DMS79 treated with DMSO at 0.1 percent for 48 hours (cell line): ENCODE results near the gene PLCZ1.
"Not testable (repeated sequence)": the region's sequence is repeated elsewhere in the genome, so short reads cannot be mapped to it uniquely, and the experiment has no call there.

Experiments
- DNase-seq: peaks from one replicate; lab custom pipeline; 2025; lab: John Stamatoyannopoulos, UW

PLCZ1 gene

DNA sequence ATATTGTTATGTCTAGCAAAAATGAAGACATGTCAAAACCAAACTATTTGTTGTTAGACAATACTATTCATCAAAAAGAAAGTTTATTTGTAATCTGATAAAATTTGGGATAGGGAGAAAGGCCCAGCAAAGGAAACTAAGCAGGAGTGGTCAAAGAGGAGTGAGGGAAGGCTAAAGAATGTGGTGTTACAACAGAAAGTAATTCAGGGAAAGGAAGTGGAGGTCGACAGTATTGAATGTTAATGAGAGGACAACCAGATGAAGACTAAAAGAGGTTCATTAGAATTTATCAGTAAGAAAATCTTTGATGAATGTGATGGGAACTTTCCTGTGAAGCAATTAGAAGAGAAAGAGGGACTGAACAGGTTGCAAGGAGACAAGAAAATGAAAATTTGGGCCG, 33.9 kb downstream of the PLCZ1 start:
- DNase-seq, result no peak

DNA sequence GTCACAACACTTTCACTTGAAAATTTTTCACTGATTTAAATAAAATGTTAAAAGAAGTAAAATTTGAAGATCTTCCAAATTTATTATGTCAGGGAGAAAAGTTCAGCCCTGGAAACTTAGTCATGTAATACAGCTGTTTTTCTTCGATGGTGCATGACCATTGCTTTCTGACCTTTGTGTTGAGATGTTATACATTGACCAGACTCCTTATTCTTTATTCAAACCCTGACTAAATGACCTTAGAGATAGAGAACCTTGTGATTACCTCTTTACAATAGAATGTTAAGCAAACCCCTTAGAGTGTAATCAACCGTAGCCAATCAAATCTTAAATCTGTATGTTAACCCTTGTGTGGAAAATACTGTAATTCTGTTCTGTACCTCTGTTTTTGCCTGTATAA, 34.5 kb downstream of the PLCZ1 start:
- no peak for DNase-seq

- no peak for DNase-seq
These were observed 37.5 kb downstream of the PLCZ1 start for GRCh38 chr12:18700271-18700670.

DNA sequence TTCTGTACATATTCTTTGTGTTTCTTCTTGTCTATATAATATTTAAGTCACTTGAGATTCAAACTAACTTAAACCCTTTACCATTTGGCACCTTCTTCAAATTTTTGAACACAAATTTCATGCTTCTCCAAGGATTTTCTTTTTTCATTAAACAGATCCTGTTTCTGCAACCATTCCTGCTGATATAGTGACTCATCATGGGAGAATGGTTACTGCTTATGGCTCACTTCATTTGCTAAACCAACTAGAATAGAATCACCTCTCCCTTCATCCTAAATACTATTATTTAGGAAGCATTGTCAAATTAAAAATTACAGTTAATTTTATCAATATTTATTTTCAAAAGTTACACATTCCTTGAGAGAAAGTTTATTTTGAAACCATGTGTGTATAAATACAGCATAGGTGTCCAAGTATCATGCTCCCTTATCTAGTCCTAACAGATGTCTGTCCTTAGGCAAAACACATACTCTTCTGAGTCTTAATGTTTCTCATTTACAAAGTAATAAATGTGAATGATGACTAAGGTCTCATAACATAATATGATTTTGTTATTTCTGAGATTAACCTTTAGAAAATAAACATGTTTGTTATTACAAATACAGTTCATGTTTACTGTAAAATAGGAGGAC, 40.7 kb downstream of the PLCZ1 start:
- no peak for DNase-seq

DNA sequence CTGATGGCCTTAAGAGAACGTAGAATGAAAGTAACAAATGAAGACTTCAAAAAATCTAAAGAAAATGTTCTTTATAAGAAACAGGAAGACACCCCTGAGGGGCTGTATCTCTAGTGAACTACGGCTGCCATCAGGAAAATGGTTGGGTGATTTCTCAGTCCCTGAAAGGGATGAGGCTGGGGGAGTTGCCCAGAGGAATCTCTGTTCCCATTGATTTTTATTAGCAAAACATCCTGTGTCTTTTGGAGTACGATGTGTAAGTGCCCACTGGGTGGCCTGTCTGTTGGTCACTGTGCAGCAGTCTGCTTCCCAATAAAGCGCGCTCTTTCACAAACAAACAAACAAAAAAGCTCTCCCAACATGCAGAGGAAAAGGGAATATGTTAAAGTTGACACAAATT, 43.8 kb downstream of the PLCZ1 start:
- DNase-seq, result not testable (repeated sequence)

DNA sequence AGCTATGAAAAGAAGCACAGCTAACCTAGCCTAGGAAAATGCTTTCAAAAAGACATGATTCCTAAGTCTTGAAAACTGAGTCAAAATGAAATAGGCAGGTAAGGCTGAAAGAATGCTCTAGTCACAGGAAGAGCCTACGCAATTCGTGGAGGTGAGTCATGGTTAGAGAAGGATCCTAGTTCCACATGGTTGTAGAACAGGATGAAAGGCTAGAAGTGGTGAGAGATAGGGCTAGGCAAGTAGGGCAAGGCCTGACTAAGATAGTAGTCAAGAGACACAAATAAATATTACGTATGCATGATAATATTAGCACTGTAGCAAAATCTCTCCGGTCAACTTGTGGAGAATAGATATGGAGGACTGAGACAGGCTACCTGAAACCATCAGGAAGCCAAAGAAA, 47.2 kb downstream of the PLCZ1 start:
- DNase-seq, result no peak

DNA sequence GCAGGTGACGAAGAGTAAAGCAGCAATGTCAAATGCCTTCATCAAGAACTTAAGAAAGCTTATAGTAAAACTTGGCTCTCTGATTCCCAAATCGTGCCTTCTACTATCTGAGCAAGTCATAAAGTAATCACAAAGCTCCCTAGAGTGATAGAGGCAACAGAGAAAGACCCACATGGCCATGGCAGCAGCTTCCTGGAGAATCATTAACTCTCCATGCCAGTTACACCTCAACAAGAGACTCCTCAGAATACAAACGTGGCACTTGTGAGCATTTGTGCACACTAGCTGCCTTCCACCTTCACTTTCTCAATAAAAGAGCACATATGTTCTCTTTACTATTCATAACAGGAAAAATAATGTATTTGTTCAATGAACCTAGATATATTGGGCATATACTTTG, 48.0 kb downstream of the PLCZ1 start:
- DNase-seq, result no peak

GRCh38 chr12:18684430-18684829, 53.4 kb downstream of the PLCZ1 start:
- DNase-seq, result no peak

- no peak for DNase-seq
These were observed 54.3 kb downstream of the PLCZ1 start for GRCh38 chr12:18683327-18684013.

DNA sequence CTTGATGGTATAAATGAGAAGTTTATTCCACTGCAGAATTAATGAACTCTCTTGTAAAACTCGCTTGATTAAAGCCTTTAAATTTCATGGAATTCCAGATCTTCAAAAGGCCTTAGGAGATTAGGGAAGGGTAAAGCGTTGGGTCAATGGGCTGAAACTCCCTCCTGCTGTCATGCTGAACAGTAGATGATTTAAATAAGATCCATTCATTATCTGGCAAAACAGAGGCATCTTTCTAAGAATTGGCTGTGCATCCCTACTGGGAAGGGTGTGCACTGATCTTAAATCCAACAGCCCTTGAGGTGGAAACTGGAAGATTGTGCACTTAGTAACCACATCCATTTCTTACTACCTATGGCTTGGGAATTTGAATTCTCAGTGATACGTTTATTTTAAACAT, 56.0 kb downstream of the PLCZ1 start:
- no peak for DNase-seq

DNA sequence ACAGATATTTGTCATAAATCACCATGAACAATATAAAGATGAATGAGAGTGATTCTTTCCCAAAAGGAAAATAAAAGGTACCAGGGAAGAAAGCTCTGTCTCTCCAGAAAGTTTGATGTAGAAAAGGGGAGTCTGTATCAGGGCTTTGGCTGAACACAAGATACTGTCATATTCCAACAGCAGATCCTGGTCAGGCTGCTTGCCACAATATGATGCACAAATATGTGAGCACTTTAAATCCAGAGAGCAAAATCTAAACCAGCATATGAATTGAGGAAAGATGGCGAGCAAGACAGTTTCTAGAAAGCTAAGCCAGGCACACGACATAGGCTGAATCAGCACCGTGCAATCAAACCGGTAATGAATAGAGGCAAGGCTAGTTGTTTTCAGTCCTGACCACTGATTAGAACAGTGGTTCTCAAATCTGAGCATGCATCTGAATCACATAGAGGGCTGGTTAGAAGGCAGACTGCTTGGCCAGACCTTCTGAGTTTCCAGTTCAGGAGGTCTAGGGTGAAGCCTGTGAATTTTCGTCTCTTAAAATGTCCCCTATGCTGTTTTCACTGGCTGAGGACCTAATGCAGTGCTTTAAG, 60.7 kb downstream of the PLCZ1 start:
- no peak for DNase-seq

- no peak for DNase-seq
These were observed 61.7 kb downstream of the PLCZ1 start for GRCh38 chr12:18676141-18676540.

DNA sequence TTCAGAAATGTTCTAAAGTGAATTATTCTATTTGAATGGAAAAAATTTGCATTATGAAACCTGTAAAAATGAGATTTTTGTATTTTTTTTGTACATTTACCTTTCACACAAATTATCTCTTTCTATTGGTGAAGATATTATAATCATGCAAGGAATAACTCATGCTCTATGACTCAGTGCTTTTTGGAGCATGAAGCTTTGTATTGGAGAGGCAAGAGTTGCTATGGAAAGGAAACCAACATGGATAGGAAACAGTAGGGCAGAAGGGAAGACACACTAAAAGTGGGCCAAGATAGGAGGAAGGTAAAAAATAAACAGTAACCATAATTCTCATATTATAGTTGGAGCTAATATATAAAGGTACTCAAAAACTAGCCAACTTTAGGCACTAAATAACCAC, 79.0 kb downstream of the PLCZ1 start:
- DNase-seq, result no peak

- DNase-seq, result no peak
These were observed 79.6 kb downstream of the PLCZ1 start for GRCh38 chr12:18658179-18658578.

DNA sequence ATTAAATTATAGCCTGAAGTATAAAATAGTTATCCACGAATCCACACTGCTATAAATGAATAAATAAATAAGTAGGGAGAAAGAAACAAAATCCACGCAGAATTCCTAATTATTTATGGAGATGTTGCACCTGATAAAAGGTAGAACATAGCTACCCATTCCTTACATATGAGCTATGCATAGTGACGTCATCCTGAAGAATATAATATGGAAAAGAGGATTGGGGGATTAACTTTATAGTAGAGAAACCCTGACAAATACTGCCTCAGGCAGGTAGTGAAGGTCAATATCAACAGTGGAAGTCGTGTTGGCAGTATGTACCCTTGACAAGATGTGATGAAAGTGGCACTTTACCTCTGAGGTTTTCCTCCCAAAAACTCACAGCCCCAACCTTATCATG, 82.5 kb downstream of the PLCZ1 start:
- no peak for DNase-seq

DNA sequence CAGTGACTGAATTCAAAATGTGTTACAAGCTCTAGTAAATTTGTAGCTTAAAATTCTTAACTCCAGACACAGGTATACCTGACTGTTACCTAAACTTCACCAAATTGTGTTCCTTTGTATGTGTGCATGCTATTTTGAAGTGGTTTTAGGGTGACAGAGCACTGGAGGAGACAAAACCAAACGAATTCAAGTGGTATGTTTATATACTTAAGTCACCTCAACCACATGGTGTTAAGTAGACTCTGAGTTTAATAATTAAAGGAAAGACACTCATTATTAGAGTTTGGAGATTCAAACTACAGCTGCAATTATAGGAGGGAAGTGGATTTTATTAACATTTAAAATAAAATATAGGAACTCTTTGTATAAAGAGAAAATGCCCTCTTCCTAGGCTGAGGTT, 84.3 kb downstream of the PLCZ1 start:
- no peak for DNase-seq

- no peak for DNase-seq
These were observed 85.2 kb downstream of the PLCZ1 start for GRCh38 chr12:18652596-18652995.

GRCh38 chr12:18651525-18651924, 86.3 kb downstream of the PLCZ1 start:
- no peak for DNase-seq

DNA sequence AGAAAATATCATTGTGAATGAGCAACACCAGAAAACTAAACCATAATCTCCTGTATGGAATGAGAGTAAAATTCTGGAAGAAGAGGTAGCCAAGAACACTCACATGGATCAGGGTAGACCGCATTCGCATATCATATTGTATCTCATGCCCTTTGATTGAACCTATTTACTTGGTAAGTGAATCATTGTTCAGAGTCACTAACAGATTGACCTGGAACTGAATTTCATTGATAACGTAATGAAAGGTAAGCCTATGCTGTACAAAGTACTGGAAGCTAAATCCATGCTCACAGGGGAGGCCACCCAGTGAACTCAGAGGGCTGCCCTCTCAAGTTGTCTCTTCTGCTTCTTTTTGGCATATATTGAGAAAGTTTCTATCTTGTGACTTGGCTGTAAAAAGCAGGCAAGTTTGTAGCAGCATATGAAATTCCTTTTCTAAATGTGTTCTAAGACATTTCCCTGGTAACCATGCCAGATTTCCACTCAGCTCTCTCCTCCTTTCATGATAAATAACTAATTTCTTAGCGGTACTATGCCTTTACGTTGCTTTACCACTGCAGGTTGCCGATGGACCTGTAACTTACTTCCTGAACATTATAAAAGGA, 91.4 kb downstream of the PLCZ1 start:
- no peak for DNase-seq

DNA sequence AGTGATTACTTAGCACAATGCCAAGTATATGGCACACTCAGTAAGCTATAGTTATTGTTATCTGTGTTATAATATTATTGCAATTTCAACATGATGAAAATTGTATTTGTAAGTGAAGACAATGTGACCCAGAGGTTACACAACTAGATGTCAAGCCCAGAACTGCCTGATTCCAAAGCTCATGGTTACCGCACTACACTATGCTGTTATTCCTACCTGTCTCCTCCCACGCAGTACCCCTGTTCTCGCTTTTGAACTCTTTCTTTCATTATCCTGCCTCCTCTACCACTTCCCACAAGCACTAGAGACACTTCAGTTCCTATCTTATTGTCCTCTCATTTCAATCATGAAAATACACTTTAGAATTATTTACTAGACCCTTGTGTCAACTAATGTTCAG, 93.2 kb downstream of the PLCZ1 start:
- DNase-seq, result no peak

- DNase-seq, result no peak
These were observed 94.1 kb downstream of the PLCZ1 start for GRCh38 chr12:18643681-18644080.

- no peak for DNase-seq
These were observed 97.4 kb downstream of the PLCZ1 start for GRCh38 chr12:18640321-18640955.

DNA sequence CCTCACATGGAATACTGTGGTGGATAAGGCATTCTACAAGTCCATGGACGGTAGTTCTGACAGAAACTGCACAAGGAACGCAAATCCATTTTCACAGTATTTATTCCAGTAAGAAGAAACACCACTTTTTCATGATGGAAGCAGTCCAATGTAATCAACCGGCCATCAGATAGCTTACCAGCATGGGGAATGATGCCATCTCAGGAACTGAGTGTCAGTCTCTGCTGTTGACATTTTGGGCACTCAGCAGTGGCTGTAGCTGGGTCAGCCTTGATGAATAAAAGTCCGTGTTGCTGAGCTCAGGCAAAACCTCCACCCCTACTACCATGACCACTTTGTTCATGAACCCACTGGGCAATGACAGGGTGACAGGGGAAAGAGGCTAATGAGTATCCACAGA, 103.4 kb downstream of the PLCZ1 start:
- no peak for DNase-seq
